HL-60 (cell line): ENCODE data around the gene TVP23A.
"Not testable (repeated sequence)": the region's sequence is repeated elsewhere in the genome, so short reads cannot be mapped to it uniquely, and the experiment has no call there.

Experiments
- DNase-seq, 2 experiments: peaks; one replicate each; pipeline ENCODE4 v3.0.0-alpha.2; 2010 to 2020; ENCODE audit warnings: low read depth in 1 of 2, low spot score in 1 of 2
- H3K27ac ChIP-seq: fragments of 250-450 bp; sonication (Bioruptor Pico); replicated peaks from 2 replicates; pipeline ENCODE4 v1.5.1; 2020; ENCODE audit warnings: mild to moderate bottlenecking, moderate library complexity
- H3K27me3 ChIP-seq: fragments of 250-450 bp; sonication (Bioruptor Pico); 2 replicates; pipeline ENCODE4 v1.5.1; 2021; ENCODE audit warnings: mild to moderate bottlenecking, moderate library complexity; ENCODE audit not compliant: insufficient read depth, poor library complexity, severe bottlenecking
- H3K4me3 ChIP-seq: replicated peaks from 2 replicates; pipeline ENCODE4 v1.5.1; 2011; ENCODE audit warnings: mild to moderate bottlenecking, control low read depth, low read length; ENCODE audit not compliant: insufficient read depth
- CTCF ChIP-seq: IDR thresholded peaks from one replicate; pipeline ENCODE4 v1.5.1; 2011; ENCODE audit warnings: low read length, control low read depth, inconsistent platforms; ENCODE audit not compliant: insufficient read depth
- GABPA ChIP-seq: IDR thresholded peaks from 2 replicates; pipeline ENCODE4 v1.6.1; 2012; ENCODE audit warnings: low read depth
- POLR2AphosphoS5 ChIP-seq: IDR thresholded peaks from 2 replicates; pipeline ENCODE4 v1.6.1; 2012; ENCODE audit warnings: low read depth
- SPI1 ChIP-seq: IDR thresholded peaks from 2 replicates; pipeline ENCODE4 v1.6.1; 2012; ENCODE audit warnings: low read depth, mild to moderate bottlenecking, borderline replicate concordance
- TF ChIP-seq, protein P1 (sequence below): IDR thresholded peaks from 2 replicates; pipeline ENCODE4 v1.6.1; 2012; ENCODE audit warnings: low read depth; ENCODE audit not compliant: insufficient replicate concordance

TVP23A gene

GRCh38 chr16:10831894-10832886 is 13.6 kb upstream of the TVP23A start:
- Histone ChIP-seq H3K27ac (no peak overlapping the region), H3K4me3 (no peak overlapping the region), H3K27me3 (peaks cover 3% of the 10 kb centered on the region)
- TF ChIP-seq CTCF (no peak), POLR2AphosphoS5 (no peak), GABPA (no peak), SPI1 (no peak)
- TF ChIP-seq, protein P1, sequence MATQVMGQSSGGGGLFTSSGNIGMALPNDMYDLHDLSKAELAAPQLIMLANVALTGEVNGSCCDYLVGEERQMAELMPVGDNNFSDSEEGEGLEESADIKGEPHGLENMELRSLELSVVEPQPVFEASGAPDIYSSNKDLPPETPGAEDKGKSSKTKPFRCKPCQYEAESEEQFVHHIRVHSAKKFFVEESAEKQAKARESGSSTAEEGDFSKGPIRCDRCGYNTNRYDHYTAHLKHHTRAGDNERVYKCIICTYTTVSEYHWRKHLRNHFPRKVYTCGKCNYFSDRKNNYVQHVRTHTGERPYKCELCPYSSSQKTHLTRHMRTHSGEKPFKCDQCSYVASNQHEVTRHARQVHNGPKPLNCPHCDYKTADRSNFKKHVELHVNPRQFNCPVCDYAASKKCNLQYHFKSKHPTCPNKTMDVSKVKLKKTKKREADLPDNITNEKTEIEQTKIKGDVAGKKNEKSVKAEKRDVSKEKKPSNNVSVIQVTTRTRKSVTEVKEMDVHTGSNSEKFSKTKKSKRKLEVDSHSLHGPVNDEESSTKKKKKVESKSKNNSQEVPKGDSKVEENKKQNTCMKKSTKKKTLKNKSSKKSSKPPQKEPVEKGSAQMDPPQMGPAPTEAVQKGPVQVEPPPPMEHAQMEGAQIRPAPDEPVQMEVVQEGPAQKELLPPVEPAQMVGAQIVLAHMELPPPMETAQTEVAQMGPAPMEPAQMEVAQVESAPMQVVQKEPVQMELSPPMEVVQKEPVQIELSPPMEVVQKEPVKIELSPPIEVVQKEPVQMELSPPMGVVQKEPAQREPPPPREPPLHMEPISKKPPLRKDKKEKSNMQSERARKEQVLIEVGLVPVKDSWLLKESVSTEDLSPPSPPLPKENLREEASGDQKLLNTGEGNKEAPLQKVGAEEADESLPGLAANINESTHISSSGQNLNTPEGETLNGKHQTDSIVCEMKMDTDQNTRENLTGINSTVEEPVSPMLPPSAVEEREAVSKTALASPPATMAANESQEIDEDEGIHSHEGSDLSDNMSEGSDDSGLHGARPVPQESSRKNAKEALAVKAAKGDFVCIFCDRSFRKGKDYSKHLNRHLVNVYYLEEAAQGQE, result no peak
- DNase-seq, result no peak

DNA sequence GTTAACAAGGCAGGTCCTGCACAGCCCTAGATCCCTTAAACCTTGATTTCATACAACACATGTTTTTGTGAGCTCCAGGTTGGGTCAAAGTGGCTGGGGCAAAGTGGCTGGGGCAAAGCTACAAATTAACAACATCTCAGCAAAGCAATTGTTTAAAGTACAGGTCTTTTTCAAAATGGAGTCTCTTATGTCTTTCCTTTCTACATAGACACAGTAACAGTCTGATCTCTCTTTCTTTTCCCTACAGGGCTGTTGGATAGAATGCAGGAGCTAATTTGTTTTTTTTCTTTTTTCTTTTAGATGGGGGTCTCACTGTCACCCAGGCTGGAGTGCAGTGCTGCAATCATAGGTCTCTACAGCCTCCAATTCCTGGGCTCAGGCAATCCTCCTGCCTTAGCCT is 11.6 kb upstream of the TVP23A start:
- not testable (repeated sequence) for H3K27ac ChIP-seq, DNase-seq, H3K27me3 ChIP-seq, H3K4me3 ChIP-seq

DNA sequence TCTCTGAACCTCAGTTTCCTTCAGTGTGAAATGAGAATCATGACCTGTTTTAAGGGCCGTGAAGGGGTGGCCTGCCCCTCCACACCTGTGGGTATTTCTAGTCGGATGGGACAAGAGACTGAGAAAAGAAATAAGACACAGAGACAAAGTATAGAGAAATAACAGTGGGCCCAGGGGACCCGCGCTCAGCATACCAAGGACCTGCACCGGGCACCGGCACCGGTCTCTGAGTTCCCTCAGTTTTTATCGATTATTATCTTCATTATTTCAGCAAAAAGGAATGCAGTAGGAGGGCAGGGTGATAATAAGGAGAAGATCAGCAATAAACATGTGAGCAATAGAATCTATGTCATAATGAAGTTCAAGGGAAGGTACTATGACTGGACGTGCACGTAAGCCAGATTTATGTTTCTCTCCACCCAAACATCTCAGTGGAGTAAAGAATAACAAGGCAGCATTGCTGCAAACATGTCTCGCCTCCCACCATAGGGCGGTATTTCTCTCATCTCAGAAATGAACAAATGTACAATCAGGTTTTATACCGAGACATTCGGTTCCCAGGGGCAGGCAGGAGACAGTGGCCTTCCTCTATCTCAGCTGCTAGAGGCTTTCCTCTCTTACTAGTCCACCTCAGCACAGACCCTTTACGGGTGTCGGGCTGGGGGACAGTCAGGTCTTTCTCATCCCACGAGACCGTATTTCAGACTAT is 10.9 kb upstream of the TVP23A start:
- H3K27ac ChIP-seq, H3K4me3 ChIP-seq, DNase-seq, H3K27me3 ChIP-seq: not testable (repeated sequence)

- Histone ChIP-seq H3K4me3 (no peak overlapping the region), H3K27ac (no peak overlapping the region), H3K27me3 (peaks cover 3% of the 10 kb centered on the region)
- TF ChIP-seq CTCF, result no peak
- no peak for TF ChIP-seq POLR2AphosphoS5
- TF ChIP-seq, protein P1, result no peak
- no peak for TF ChIP-seq SPI1
- no peak for TF ChIP-seq GABPA
- no peak for DNase-seq
These were observed 10.3 kb upstream of the TVP23A start for GRCh38 chr16:10828851-10829366.
